Measurements from ENCODE around the gene ETS2. TPM values are rescaled to one million over a fixed set of nuclear protein-coding genes. Genes with fewer than 3 reads are reported as not detected.

Gene ETS2
- total RNA-seq, 1 donor from 2014 or later: 18.2 TPM

DNA sequence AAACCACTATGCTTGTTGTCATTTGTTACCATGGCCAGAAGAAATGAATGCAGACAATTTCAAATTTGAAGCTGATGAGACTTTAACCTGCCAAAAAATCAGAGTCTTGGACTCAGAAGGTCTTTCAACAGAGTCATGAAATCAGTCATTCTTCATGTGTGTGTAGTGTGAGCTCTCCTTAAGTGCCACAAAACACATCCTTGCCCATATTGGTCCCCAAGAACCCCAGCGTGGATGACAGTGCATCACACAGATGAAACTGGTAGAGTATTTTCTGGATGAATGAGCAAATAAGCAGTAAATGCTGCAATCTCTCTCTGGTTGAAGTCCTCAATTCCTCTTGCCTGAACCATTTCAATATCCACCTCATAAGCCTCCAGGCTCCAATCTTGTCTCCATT is 28.7 kb upstream of the ETS2 start:
- DNase-seq (ENCODE audit: extremely low spot score, unreplicated experiment): no peak
- TF ChIP-seq, protein P1, sequence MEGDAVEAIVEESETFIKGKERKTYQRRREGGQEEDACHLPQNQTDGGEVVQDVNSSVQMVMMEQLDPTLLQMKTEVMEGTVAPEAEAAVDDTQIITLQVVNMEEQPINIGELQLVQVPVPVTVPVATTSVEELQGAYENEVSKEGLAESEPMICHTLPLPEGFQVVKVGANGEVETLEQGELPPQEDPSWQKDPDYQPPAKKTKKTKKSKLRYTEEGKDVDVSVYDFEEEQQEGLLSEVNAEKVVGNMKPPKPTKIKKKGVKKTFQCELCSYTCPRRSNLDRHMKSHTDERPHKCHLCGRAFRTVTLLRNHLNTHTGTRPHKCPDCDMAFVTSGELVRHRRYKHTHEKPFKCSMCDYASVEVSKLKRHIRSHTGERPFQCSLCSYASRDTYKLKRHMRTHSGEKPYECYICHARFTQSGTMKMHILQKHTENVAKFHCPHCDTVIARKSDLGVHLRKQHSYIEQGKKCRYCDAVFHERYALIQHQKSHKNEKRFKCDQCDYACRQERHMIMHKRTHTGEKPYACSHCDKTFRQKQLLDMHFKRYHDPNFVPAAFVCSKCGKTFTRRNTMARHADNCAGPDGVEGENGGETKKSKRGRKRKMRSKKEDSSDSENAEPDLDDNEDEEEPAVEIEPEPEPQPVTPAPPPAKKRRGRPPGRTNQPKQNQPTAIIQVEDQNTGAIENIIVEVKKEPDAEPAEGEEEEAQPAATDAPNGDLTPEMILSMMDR (IDR thresholded peaks at IDR 0.05): no peak
- H3K36me3 Mint-ChIP-seq (ENCODE audit: unreplicated experiment): peaks cover 2% of the 10 kb centered on the region

DNA sequence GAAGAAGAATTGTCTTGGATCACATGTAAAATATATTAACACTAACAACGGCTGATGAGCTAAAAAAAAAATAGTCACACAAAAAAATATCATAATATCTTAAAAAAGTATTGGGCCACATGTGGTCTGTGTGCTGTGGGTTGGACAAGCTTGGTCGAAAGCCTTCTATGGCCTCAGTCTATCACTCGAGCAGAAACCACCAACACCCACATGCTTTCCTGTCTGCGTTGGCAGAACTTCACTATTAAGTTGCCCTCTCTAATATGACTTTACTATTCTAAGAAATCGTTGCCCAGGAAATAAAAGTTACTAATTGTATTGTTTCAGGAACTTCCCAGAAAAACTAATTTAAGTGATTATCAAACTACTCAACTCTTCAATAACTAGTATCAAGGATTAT is 28.2 kb upstream of the ETS2 start:
- DNase-seq (ENCODE audit: extremely low spot score, unreplicated experiment): no peak
- peaks cover 11% of the 10 kb centered on the region for H3K9me3 Mint-ChIP-seq (ENCODE audit: unreplicated experiment)
- TF ChIP-seq, protein P1 (IDR thresholded peaks at IDR 0.05): no peak
- peaks cover 20% of the 10 kb centered on the region for H3K4me1 Mint-ChIP-seq (ENCODE audit: unreplicated experiment)
- no peak overlapping the region for H3K4me3 Mint-ChIP-seq (ENCODE audit: unreplicated experiment)
- no peak overlapping the region for H3K27ac Mint-ChIP-seq (ENCODE audit: unreplicated experiment)
- H3K36me3 Mint-ChIP-seq (ENCODE audit: unreplicated experiment): peaks cover 2% of the 10 kb centered on the region
- no peaks in the 10 kb centered on the region for H3K27me3 Mint-ChIP-seq (ENCODE audit: unreplicated experiment)

More for the DNA sequence above, 28.7 kb upstream of the ETS2 start:
- Mint-ChIP-seq H3K9me3 (ENCODE audit: unreplicated experiment) (peaks cover 10% of the 10 kb centered on the region), H3K4me3 (ENCODE audit: unreplicated experiment) (no peak overlapping the region), H3K4me1 (ENCODE audit: unreplicated experiment) (peaks cover 20% of the 10 kb centered on the region), H3K27ac (ENCODE audit: unreplicated experiment) (no peak overlapping the region), H3K27me3 (ENCODE audit: unreplicated experiment) (no peaks in the 10 kb centered on the region)

DNA sequence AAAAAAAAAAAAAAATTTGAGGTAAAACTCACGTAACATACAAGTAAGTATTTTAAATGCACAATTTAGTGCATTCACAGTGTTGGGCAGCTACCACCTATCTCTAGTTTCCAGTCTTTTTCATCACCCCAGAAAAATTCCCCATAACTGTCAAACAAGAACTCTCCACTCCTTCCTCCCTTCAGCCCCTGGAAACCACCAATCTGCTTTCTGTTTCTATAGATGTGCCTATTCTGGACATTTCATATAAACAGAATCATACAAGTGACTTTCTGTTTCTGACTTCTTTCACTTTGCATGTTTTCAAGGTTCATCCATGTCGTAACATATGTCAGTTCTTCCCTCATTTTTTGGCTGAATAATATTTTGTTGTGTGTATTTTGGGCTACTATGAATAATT is 24.9 kb upstream of the ETS2 start:
- peaks cover 6% of the 10 kb centered on the region for H3K36me3 Mint-ChIP-seq (ENCODE audit: unreplicated experiment)
- H3K9me3 Mint-ChIP-seq (ENCODE audit: unreplicated experiment): peaks cover 16% of the 10 kb centered on the region
- no peaks in the 10 kb centered on the region for H3K27me3 Mint-ChIP-seq (ENCODE audit: unreplicated experiment)
- H3K4me3 Mint-ChIP-seq (ENCODE audit: unreplicated experiment): no peak overlapping the region
- TF ChIP-seq, protein P1 (IDR thresholded peaks at IDR 0.05): no peak
- no peak overlapping the region for H3K27ac Mint-ChIP-seq (ENCODE audit: unreplicated experiment)
- DNase-seq (ENCODE audit: extremely low spot score, unreplicated experiment): no peak
- no peaks in the 10 kb centered on the region for H3K4me1 Mint-ChIP-seq (ENCODE audit: unreplicated experiment)

DNA sequence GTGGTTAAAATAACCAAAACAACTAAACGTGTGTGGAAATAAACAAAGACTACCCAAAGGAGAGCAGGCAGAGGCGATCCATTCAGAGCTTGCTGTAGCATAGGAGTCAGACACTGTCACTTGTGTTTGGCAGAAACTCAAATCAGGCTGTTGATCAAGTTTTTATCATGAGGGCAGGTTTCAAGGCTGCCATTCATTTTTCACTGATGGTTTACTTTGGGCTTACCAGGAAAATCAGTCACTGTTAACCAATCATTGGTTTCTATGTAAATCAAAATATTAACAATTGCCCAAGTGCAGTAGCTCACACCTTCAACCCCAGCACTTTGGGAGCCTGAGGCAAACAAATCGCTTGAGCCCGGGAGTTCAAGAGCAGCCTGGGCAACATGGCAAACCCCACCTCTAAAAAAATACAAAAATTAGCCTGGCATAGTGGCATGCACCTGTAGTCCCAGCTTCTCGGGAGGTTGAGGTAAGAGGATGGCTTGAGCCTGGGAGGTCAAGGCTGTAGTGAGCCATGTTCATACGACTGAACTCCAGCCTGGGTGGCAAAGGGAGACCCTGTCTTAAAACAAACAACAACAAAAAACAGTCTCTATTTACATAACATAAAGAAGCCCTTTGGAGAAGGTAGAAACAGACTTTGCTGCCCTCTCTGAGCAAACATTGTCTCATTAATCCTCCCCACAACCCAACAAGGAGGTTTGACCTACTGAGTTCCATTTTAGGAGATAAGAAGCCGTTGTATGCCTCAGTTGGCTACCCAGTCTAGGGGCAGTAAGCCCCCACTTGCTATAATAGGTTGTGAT is 21.1 kb upstream of the ETS2 start:
- Mint-ChIP-seq H3K4me1 (ENCODE audit: unreplicated experiment) (peaks cover 5% of the 10 kb centered on the region), H3K9me3 (ENCODE audit: unreplicated experiment) (peaks cover 11% of the 10 kb centered on the region), H3K36me3 (ENCODE audit: unreplicated experiment) (peaks cover 6% of the 10 kb centered on the region), H3K27me3 (ENCODE audit: unreplicated experiment) (no peaks in the 10 kb centered on the region), H3K27ac (ENCODE audit: unreplicated experiment) (no peak overlapping the region), H3K4me3 (ENCODE audit: unreplicated experiment) (no peak overlapping the region)
- TF ChIP-seq, protein P1 (IDR thresholded peaks at IDR 0.05): no peak
- no peak for DNase-seq (ENCODE audit: extremely low spot score, unreplicated experiment)

DNA sequence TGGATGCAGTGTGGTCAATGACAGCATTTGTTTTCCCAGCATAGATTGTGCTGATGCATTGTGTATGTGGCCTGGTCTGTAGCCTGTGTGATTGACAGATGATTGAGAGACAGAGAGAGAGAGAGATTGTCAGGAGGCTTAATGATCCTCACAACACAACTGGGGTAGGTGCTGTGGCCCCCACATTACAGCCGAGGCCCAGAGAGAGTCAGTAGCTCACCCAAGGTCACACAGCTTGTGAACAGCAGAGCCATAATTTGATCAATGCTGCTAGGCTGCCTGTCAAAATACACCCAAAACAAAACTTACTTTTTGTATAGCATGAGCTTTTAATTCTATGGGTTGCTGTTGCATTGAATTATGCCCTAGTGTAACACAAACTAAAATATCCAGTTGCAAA is 20.2 kb upstream of the ETS2 start:
- Mint-ChIP-seq H3K4me3 (ENCODE audit: unreplicated experiment) (no peak overlapping the region), H3K36me3 (ENCODE audit: unreplicated experiment) (peaks cover 6% of the 10 kb centered on the region), H3K27ac (ENCODE audit: unreplicated experiment) (no peak overlapping the region), H3K27me3 (ENCODE audit: unreplicated experiment) (no peaks in the 10 kb centered on the region), H3K4me1 (ENCODE audit: unreplicated experiment) (peaks cover 5% of the 10 kb centered on the region), H3K9me3 (ENCODE audit: unreplicated experiment) (peaks cover 11% of the 10 kb centered on the region)
- no peak for DNase-seq (ENCODE audit: extremely low spot score, unreplicated experiment)
- TF ChIP-seq, protein P1 (IDR thresholded peaks at IDR 0.05): no peak
